NB4 (cell line): ENCODE results near the gene RBM20.
"Not testable (repeated sequence)": the region's sequence is repeated elsewhere in the genome, so short reads cannot be mapped to it uniquely, and the experiment has no call there.

Experiments used
- DNase-seq: peaks from one replicate; pipeline ENCODE4 v3.0.0; 2010; ENCODE audit warnings: low read depth
- H3K4me3 ChIP-seq: one replicate; pipeline ENCODE4 v1.5.1; 2011; ENCODE audit warnings: mild to moderate bottlenecking, low read depth, low read length, moderate library complexity
- MYC ChIP-seq: IDR thresholded peaks from 2 replicates; pipeline ENCODE4 v1.6.1; 2011; ENCODE audit warnings: low read depth, low read length
- POLR2A ChIP-seq: IDR thresholded peaks from 2 replicates; pipeline ENCODE4 v1.6.1; 2011; ENCODE audit warnings: mild to moderate bottlenecking; ENCODE audit not compliant: insufficient read length; ENCODE audit errors: extremely low read depth
- TF ChIP-seq, protein P1 (sequence below): IDR thresholded peaks from 2 replicates; pipeline ENCODE4 v1.6.1; 2011; ENCODE audit warnings: low read depth, low read length
- TF ChIP-seq, protein P2 (sequence below): IDR thresholded peaks from one replicate; pipeline ENCODE4 v1.5.1; 2012; ENCODE audit warnings: low read depth, low read length

The RBM20 gene

DNA sequence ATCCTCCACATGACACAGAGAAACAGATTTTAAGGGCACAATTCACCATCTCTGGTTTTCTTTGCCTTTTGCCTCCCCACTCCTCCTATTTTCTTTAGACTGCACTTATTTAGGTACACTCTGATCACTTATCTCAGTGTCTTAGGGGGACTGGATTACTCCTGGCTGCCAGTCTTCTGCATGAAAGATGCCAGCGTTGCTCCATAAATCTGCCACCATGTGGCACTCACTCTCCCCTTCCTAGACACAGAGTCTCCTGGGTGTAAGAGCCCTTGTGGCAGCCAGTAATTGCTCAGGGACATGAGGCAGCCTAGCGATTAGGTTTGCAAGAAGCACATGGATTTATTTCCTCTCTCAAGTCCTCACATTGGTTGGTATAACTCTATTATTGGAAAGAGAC, 34.5 kb upstream of the RBM20 start:
- H3K4me3 ChIP-seq: no peak overlapping the region
- TF ChIP-seq, protein P1, sequence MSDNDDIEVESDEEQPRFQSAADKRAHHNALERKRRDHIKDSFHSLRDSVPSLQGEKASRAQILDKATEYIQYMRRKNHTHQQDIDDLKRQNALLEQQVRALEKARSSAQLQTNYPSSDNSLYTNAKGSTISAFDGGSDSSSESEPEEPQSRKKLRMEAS: no peak
- TF ChIP-seq MYC (no peak), POLR2A (no peak)
- TF ChIP-seq, protein P2, sequence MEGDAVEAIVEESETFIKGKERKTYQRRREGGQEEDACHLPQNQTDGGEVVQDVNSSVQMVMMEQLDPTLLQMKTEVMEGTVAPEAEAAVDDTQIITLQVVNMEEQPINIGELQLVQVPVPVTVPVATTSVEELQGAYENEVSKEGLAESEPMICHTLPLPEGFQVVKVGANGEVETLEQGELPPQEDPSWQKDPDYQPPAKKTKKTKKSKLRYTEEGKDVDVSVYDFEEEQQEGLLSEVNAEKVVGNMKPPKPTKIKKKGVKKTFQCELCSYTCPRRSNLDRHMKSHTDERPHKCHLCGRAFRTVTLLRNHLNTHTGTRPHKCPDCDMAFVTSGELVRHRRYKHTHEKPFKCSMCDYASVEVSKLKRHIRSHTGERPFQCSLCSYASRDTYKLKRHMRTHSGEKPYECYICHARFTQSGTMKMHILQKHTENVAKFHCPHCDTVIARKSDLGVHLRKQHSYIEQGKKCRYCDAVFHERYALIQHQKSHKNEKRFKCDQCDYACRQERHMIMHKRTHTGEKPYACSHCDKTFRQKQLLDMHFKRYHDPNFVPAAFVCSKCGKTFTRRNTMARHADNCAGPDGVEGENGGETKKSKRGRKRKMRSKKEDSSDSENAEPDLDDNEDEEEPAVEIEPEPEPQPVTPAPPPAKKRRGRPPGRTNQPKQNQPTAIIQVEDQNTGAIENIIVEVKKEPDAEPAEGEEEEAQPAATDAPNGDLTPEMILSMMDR: no peak
- DNase-seq: peak; percentile 48

DNA sequence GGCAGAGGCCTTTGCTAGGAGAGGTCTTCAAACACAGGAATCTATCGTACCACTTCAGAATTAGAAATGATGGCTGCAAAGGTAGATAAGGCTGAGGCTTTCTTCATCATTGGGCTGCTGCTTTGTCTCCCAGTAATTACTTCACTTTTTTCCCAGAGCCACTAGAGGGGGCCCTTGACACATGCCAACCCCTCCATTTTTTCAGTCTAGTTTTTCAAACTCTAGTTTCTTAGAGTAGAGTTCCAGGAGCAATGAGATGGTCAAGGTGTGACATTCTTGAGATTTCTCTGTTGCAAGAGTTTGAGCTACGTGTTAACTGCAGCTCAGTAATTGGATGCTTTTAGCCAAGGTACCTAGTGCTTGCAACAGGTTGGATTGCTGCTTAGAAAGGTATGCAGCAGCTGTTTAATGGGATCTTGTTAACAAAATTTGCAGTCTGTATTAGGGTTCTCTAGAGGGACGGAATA, 33.8 kb upstream of the RBM20 start:
- DNase-seq: peak; percentile 74
- no peak overlapping the region for H3K4me3 ChIP-seq

DNA sequence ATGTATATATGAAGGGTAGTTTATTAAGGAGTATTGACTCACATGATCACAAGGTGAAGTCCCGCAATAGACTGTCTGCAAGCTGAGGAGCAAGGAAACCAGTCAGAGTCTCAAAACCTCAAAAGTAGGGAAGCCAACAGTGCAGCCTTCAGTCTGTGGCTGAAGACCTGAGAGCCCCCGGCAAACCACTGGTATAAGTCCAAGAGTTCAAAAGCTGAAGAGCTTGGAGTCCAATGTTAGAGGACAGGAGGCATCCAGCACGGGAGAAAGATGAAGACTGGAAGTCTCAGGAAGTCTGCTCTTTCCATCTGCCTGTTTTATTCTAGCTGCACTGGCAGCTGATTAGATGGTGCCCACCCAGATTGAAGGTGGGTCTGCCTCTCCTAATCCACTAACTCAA, 33.4 kb upstream of the RBM20 start:
- not testable (repeated sequence) for DNase-seq, H3K4me3 ChIP-seq

More for the DNA sequence above, 33.8 kb upstream of the RBM20 start:
- TF ChIP-seq, protein P1: no peak
- no peak for TF ChIP-seq POLR2A
- TF ChIP-seq, protein P2: peak; percentile 85
- no peak for TF ChIP-seq MYC

DNA sequence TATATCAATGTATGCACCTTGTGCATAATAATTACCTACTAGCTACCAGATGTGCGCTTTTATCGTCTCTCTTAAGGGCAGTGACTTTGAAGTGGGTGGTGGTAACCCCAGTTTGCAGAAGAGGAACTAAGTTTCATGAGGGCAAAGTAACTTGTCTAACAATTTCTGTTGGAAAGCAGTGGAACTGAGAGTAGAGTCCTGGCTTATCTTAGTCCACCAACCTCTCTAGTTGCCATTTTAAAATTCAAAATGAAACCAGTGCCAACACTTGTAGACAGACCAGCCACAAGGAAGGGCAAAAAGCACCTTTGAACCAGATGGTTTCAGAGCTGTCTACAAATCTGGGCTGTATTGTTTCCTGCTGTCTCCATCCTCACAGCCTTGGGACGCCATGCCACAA, 32.0 kb upstream of the RBM20 start:
- TF ChIP-seq, protein P2: no peak
- TF ChIP-seq, protein P1: no peak
- TF ChIP-seq MYC (no peak), POLR2A (no peak)
- no peak overlapping the region for H3K4me3 ChIP-seq
- DNase-seq: no peak

DNA sequence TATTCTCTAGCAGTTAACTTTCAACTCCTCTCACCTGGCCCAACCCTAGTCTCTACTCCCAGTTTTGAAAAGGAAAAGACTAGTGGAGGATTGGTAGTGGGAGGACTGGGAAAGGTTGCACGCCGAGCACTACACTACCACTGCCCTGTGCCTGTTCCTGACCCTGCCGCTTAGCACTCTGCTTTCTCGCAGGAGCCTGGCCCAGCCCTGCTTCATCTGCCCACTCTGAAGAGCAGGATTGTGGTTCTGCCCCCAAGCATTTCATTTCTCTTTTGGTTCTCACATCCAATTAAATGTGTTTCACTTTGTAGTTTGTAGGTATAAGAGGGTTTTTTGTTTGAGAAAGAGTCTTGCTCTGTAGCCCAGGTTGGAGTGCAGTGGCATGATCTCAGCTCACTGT, 31.5 kb upstream of the RBM20 start:
- H3K4me3 ChIP-seq: no peak overlapping the region
- TF ChIP-seq, protein P1: no peak
- TF ChIP-seq, protein P2: no peak
- TF ChIP-seq POLR2A (no peak), MYC (no peak)
- DNase-seq: no peak

DNA sequence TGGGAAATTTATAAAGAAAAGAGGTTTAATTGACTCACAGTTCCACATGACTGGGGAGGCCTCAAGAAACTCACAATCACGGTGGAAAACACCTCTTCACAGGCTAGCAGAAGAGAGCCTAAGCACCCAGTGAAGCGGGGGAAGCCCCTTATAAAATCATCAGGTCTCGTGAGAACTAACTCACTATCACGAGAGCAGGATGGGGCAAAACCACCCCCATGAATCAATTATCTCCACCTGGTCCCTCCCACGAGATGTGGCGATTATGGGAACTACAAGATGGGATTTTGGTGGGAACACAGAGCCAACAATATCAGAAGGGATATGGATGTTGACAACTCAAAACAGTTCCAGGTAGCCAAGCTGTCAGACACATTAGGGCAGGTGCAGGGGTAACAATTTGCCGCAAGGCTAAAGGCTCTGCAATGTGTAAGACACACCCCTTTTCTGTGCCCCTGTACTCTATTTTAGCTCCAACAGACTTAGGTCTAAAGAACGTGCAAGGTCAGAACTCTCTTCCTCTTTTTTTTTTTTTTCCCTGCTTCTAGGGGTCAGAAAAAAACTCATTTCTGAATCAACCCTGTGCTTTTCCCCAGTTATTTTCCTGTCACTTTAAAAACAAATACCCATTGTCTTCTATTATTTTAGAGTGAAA, 30.7 kb upstream of the RBM20 start:
- peak; percentile 52 for DNase-seq
- no peak overlapping the region for H3K4me3 ChIP-seq
- TF ChIP-seq POLR2A: no peak
- TF ChIP-seq, protein P2: no peak
- TF ChIP-seq MYC: no peak
- TF ChIP-seq, protein P1: no peak
